Ectodermal cell (in vitro differentiated cells): ENCODE data around the gene EPHA8.

Source experiments
- H3K27ac ChIP-seq: 2 replicates; pipeline ENCODE4 v1.7.0; 2013; ENCODE audit warnings: mild to moderate bottlenecking, low read depth, low read length; ENCODE audit not compliant: insufficient read depth, poor library complexity, severe bottlenecking
- H3K27me3 ChIP-seq: 2 replicates; pipeline ENCODE4 v1.7.0; 2013; ENCODE audit warnings: mild to moderate bottlenecking, low read length; ENCODE audit not compliant: insufficient read depth, control insufficient read depth, poor library complexity, severe bottlenecking
- H3K36me3 ChIP-seq: one replicate; pipeline ENCODE4 v1.7.0; 2013; ENCODE audit warnings: low read length; ENCODE audit not compliant: control insufficient read depth, insufficient read depth
- H3K4me1 ChIP-seq: one replicate; pipeline ENCODE4 v1.7.0; 2013; ENCODE audit warnings: low read length; ENCODE audit not compliant: control insufficient read depth, insufficient read depth
- H3K4me3 ChIP-seq: 2 replicates; pipeline ENCODE4 v1.7.0; 2013; ENCODE audit warnings: low read depth, low read length, control low read depth; ENCODE audit not compliant: insufficient read depth
- H3K9me3 ChIP-seq: 2 replicates; pipeline ENCODE4 v1.7.0; 2013; ENCODE audit warnings: mild to moderate bottlenecking, low read length, moderate library complexity; ENCODE audit not compliant: control insufficient read depth
- WGBS, 2 experiments: methylation state at CpG; one replicate each; pipeline ENCODE4 v1.1.7; 2013; ENCODE audit warnings: missing lambda C conversion rate in 2 of 2; 5-methylcytosine and 5-hydroxymethylcytosine counted together

Gene EPHA8

DNA sequence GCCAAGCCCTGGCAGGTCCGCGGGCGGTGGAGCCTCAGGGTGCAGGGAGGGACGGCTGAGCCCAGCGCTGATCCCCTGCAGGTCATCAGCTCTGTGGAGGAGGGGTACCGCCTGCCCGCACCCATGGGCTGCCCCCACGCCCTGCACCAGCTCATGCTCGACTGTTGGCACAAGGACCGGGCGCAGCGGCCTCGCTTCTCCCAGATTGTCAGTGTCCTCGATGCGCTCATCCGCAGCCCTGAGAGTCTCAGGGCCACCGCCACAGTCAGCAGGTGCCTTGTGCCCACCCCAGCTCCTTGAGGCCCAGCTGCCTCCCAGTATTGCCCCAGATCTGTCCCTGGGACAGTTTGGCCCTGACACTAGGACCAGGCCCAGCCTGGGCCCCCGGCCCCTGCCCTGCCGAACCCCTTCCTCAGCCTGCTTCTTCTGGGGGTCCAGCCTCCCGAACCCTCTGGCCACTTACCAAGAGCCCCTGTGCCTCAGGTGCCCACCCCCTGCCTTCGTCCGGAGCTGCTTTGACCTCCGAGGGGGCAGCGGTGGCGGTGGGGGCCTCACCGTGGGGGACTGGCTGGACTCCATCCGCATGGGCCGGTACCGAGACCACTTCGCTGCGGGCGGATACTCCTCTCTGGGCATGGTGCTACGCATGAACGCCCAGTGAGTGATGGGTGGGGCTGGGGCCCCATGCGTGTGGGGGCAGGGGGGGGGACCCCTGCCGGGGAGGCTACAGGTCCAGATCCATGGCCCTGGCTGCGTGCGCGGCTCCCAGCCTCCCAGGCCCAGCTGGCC is 37.7 kb downstream of the EPHA8 start:
- H3K4me3 ChIP-seq = no peak overlapping the region
- H3K9me3 ChIP-seq = no peaks in the 10 kb centered on the region
- no peak overlapping the region for H3K27ac ChIP-seq
- H3K4me1 ChIP-seq = no peaks in the 10 kb centered on the region
- no peaks in the 10 kb centered on the region for H3K36me3 ChIP-seq
- WGBS, 2 experiments = 93 to 95% methylated on average over 39 of the region's 39 CpGs
- peaks cover under 1% of the 10 kb centered on the region for H3K27me3 ChIP-seq

DNA sequence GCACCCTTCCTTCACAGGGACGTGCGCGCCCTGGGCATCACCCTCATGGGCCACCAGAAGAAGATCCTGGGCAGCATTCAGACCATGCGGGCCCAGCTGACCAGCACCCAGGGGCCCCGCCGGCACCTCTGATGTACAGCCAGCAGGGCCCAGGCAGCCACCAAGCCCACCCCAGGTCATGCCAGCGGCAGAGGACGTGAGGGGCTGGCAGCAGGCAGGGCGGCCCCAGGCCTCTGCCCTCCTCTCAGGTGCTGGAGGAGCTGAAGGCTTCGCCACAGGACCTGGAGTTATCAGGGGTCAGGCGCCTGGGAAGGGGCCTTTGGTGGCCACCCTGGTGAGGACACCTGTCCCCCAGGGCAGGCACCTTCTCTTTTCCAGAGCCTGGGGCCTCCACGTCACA is 38.3 kb downstream of the EPHA8 start:
- no peaks in the 10 kb centered on the region for H3K36me3 ChIP-seq
- no peaks in the 10 kb centered on the region for H3K4me1 ChIP-seq
- no peak overlapping the region for H3K27ac ChIP-seq
- 95% methylated on average over 12 of the region's 12 CpGs for WGBS, 2 experiments
- no peak overlapping the region for H3K4me3 ChIP-seq
- no peaks in the 10 kb centered on the region for H3K9me3 ChIP-seq
- H3K27me3 ChIP-seq = peaks cover 5% of the 10 kb centered on the region

- Histone ChIP-seq H3K27ac (no peak overlapping the region), H3K36me3 (no peaks in the 10 kb centered on the region), H3K4me1 (no peaks in the 10 kb centered on the region), H3K27me3 (peaks cover 6% of the 10 kb centered on the region), H3K4me3 (no peak overlapping the region), H3K9me3 (no peaks in the 10 kb centered on the region)
- WGBS, 2 experiments = 93 to 94% methylated on average over 18 of the region's 18 CpGs
Observed at GRCh38 chr1:22602060-22602740, 38.9 kb downstream of the EPHA8 start.

- 57 to 66% methylated on average over 3 to 4 of the region's 4 CpGs for WGBS, 2 experiments
- no peak overlapping the region for H3K27ac ChIP-seq
- H3K4me3 ChIP-seq = no peak overlapping the region
- H3K4me1 ChIP-seq = no peaks in the 10 kb centered on the region
- peaks cover 31% of the 10 kb centered on the region for H3K27me3 ChIP-seq
- no peaks in the 10 kb centered on the region for H3K36me3 ChIP-seq
- H3K9me3 ChIP-seq = no peaks in the 10 kb centered on the region
Observed at GRCh38 chr1:22606161-22606560, 42.9 kb downstream of the EPHA8 start.

- no peaks in the 10 kb centered on the region for H3K9me3 ChIP-seq
- H3K36me3 ChIP-seq = no peaks in the 10 kb centered on the region
- H3K4me3 ChIP-seq = no peak overlapping the region
- 8 to 9% methylated on average over 10 of the region's 10 CpGs for WGBS, 2 experiments
- H3K4me1 ChIP-seq = no peaks in the 10 kb centered on the region
- H3K27ac ChIP-seq = no peak overlapping the region
- H3K27me3 ChIP-seq = peaks cover 31% of the 10 kb centered on the region
Observed at GRCh38 chr1:22607154-22607553, 43.9 kb downstream of the EPHA8 start.

- peaks cover 31% of the 10 kb centered on the region for H3K27me3 ChIP-seq
- H3K4me1 ChIP-seq = no peaks in the 10 kb centered on the region
- 77 to 85% methylated on average over 3 of the region's 3 CpGs for WGBS, 2 experiments
- no peaks in the 10 kb centered on the region for H3K36me3 ChIP-seq
- H3K9me3 ChIP-seq = no peaks in the 10 kb centered on the region
- no peak overlapping the region for H3K4me3 ChIP-seq
- H3K27ac ChIP-seq = no peak overlapping the region
Observed at GRCh38 chr1:22608361-22608760, 45.1 kb downstream of the EPHA8 start.

DNA sequence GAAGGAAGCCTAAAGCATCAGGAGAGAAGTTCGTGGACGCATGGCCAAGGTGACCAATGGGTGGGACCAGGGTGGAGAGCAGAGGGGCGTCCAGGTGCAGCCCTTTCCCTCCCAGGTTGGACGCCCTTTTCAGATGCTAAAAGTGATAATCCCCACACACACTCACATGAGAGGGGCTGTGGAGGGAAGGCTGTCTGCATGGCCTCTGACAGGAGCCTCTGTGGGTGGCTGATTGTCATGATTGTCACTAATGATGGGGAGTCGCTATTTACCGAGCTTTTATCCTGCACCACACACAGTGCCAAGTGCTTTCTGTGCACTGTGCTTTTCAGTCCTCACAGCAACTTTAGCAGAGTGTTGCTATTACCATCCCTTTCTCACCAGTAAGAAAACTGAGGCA is 46.0 kb downstream of the EPHA8 start:
- Histone ChIP-seq H3K36me3 (no peaks in the 10 kb centered on the region), H3K9me3 (no peaks in the 10 kb centered on the region), H3K27ac (no peak overlapping the region), H3K27me3 (peaks cover 32% of the 10 kb centered on the region), H3K4me1 (no peaks in the 10 kb centered on the region), H3K4me3 (no peak overlapping the region)
- 11 to 16% methylated on average over 6 of the region's 6 CpGs for WGBS, 2 experiments

GRCh38 chr1:22611530-22611947 is 48.2 kb downstream of the EPHA8 start:
- no peaks in the 10 kb centered on the region for H3K9me3 ChIP-seq
- H3K4me1 ChIP-seq = no peaks in the 10 kb centered on the region
- 21% methylated on average over 7 of the region's 7 CpGs for WGBS, 2 experiments
- H3K4me3 ChIP-seq = no peak overlapping the region
- no peak overlapping the region for H3K27ac ChIP-seq
- H3K27me3 ChIP-seq = peaks cover 34% of the 10 kb centered on the region
- H3K36me3 ChIP-seq = no peaks in the 10 kb centered on the region

GRCh38 chr1:22612671-22613571 is 49.6 kb downstream of the EPHA8 start:
- H3K27me3 ChIP-seq = peaks cover 27% of the 10 kb centered on the region
- WGBS, 2 experiments = 62 to 67% methylated on average over 12 of the region's 12 CpGs
- no peaks in the 10 kb centered on the region for H3K36me3 ChIP-seq
- H3K4me1 ChIP-seq = no peaks in the 10 kb centered on the region
- no peak overlapping the region for H3K27ac ChIP-seq
- H3K4me3 ChIP-seq = no peak overlapping the region
- H3K9me3 ChIP-seq = no peaks in the 10 kb centered on the region

GRCh38 chr1:22613572-22613918 is 50.3 kb downstream of the EPHA8 start:
- Histone ChIP-seq H3K4me3 (no peak overlapping the region), H3K36me3 (no peaks in the 10 kb centered on the region), H3K9me3 (no peaks in the 10 kb centered on the region), H3K27ac (no peak overlapping the region), H3K27me3 (peaks cover 21% of the 10 kb centered on the region), H3K4me1 (no peaks in the 10 kb centered on the region)
- WGBS, 2 experiments = 85 to 92% methylated on average over 5 of the region's 5 CpGs
